Head of caudate nucleus (tissue), 42 donors: ENCODE results near the gene PALLD.

Experiments used
- DNase-seq, 42 donors: peaks; one replicate each; pipeline versions ENCODE4 v3.0.0 to v3.0.0-alpha.2; 2020 to 2021; ENCODE audit warnings: mixed read lengths in 7 of 42
- intact Hi-C: fragments of 100-400 bp; cut with DNase I; formaldehyde crosslinking; loops from one replicate; pipeline ENCODE4 v1.15.0; 2022

Gene PALLD

DNA sequence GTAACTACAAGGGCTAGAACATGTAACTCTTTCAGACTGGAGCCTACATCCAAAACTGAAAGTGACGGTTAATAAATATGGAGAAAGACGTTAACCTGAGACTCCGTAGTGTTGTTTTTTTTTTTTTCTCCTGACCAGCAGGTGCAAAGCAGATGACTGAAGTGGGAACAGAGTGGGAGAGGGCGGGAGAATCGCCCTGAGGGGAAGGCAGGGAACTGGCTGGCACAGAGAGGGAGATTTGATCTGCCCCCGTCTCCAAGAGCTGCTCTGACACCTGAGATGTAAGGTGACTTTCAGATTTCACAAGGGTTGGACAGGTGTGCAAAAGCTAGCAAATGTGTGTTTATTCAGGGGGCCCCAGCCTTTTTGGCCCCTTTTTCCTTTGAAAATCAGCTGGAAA, 180.2 kb downstream of the PALLD start:
- DNase-seq = no peak
- intact Hi-C loops = no loop called here

DNA sequence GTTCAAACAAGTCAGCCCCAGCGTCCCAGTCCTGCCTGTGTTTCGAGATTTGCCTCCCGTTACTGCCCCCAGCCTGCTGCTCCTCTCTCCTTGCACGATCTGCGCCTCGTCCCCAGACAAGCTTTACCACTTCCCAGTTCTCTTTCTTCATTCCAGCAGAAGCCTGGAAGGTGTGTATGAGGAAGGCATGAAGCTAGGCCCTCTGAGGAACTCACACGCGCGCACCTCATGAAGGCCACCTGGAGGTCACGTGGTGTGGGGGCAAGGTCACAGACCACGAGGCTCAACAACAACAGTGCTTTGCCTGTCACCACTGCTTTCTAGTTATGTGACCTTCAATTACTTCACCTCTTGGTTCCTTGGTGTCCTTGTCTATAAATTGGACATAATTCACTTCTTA, 181.0 kb downstream of the PALLD start:
- DNase-seq = no peak
- intact Hi-C loops = no loop called here

DNA sequence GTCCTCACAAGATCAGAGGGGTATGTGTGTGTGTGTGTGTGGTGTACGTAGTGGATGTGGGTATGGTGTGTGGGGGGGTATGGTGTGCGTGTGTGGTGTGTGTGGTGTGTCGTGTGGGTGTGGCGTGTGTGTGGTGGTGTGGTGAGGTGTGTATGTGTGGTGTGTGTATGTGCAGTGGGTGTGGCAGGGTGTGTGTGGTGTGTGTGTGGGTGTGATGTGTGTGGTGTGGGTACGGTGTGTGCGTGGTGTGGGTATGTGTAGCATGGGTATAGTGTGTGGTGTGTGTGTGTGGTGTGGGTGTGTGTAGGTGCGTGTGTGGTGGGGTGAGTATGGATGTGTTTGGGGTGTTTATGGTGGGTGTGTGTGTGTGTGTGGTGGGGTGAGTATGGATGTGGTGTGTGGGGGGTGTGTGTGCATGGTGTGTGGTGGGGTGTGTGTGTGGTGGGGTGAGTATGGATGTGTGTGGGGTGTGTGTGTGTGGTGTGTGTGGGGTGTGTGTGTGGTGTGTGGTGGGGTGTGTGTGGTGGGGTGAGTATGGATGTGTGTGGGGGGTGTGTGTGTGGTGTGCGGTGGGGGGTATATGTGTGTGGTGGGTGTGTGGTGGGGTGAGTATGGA, 182.0 kb downstream of the PALLD start:
- intact Hi-C loops = no loop called here
- no peak for DNase-seq

DNA sequence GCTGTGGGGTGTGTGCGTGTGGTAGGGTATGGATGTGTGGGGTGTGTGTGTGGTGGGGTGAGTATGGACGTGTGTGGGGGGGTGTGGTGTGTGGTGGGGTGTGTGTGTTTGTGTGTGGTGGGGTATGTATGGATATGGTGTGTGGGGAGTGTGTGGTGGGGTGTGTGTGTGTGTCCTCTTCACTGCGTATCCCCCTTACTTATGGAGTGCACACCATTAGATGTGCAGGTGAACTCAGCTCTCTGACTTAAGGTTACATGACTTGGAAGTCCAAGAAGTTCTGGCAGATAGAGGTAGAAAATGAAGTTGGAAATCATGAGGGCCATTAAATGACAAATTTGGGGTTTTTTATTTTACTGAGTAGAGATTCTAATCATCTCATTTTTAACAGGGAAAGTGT, 182.5 kb downstream of the PALLD start:
- DNase-seq = no peak
- intact Hi-C loops = no loop called here

DNA sequence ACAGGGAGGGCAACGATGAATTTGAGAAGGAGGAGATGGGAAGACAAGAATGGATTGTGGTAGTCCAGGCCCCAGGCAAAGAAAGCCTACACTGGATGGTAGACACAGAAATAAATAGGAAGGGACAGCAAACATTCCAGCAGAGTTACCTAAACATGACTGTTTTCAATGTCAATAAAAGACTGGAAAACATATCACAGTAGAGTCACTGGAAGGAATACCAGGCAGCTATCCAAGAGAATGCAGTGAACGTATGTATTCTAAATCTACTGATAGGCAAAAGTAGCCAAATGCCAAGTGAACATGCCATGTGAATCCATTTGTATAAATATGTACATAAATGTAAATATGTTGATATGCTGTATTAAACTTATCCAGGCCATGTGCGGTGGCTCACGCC, 183.0 kb downstream of the PALLD start:
- no peak for DNase-seq
- intact Hi-C loops = no loop called here

DNA sequence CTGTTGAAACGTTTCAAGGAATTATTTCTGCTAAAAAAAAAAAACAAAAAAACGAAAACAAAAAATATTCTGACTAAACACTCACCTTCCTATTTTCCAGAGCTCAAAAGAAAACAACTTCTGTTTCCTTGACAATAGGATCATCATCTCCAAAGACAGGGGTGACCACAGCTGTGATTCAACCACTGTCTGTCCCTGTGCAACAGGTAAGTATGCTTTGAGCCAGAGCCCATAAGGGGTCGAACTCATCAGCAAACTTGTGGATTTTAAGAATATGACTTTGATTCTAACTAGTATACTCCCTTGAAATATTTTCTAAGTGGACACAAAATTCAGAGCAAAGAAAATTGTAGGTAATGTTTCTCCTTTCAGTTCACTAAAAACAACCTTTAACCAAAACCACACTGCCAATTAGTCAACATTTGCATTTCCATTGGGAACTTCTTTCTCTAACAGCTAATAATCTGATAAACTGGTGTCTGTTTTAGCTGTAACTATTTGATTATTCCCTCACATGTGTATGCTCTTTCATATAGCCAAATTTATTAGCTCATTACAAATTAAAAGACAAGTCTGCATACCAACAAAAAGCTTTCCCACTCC, 186.1 kb downstream of the PALLD start:
- no peak for DNase-seq
- intact Hi-C loops = no loop called here

DNA sequence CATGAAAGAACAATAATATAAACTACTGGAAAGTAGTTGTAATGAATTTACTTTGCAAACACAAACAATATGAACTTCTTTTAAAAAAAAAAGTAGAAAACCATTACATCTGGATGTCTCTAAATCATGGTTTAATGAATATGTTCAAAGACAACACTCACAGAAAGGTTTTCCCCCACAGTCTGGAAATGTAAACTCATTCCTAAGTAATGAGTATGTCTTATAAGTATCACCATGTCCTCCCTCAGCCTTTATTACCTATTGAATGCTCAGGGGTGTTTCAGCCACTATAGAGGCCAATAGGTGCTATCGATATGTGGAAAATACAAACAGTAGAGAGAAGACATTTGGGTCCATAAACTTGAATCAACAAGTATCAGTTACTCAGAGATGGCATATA, 186.7 kb downstream of the PALLD start:
- DNase-seq = no peak
- intact Hi-C loops = no loop called here

DNA sequence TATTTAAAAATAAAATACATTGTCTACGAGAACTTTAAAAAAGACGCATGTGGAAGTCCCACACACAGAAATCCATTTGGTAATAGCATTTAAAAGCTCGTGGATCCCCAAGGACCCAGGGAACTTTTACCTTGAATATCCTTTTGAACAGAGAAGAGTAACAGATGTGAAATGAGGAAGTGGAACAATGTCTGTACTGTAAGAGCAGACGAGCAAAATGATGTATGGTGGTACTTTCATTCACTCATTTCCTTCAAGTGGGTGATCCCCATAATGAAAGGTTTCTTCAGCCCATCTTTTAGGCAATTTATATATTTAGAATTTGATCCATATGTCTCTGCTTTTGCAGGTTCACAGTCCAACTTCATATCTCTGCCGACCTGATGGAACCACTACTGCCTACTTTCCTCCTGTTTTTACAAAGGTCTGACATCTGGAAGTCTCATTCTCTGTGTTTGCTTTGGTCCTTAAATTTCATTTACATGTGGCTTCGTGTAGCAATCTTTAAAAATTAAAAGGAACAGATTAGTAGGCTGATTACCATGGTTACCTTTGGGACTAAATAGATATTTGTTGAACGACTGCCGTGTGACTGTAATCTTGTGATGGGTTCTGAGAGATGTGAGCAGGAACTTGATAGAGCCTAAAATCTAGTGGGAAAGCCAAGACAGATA, 188.4 kb downstream of the PALLD start:
- no peak for DNase-seq
- intact Hi-C loops = no loop called here

DNA sequence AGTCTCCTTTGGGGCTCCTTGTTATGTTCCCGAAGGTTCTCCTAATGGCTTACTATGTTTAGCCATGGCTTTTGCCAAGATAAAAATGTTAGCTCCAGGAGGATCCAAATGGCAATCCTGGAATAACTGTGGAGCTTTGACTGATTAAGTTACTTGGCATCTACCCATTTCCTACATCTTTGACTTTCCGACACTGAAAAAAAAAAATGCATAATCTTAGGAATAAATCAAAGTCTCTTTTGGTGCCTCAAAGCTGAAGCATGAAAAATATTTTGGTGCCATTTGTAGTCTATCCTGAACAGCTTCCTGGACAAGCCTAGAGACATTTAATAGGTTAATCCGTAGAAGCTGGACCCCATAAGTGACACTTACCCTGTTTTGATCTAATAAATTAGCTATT, 191.7 kb downstream of the PALLD start:
- DNase-seq = no peak
- intact Hi-C loops = no loop called here

DNA sequence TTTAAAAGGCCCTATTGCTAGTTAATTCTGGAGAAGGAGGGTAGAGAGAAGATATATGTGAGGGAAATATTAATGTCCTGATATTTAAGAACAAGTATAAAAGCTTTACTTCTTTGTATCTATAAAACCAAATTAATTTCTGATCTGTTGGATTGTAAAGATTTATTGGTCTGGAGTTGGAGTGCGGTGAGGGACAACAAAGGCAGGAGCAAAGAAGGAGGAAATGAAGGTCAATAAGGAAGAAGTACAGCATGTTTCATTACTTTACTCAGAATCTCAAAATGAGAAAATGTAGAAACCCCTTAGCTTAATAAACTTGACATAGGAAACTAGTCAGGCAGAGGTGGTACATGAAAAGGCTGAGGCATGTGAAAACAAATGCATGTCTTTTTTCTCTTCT, 192.9 kb downstream of the PALLD start:
- no peak for DNase-seq
- intact Hi-C loops = no loop called here

DNA sequence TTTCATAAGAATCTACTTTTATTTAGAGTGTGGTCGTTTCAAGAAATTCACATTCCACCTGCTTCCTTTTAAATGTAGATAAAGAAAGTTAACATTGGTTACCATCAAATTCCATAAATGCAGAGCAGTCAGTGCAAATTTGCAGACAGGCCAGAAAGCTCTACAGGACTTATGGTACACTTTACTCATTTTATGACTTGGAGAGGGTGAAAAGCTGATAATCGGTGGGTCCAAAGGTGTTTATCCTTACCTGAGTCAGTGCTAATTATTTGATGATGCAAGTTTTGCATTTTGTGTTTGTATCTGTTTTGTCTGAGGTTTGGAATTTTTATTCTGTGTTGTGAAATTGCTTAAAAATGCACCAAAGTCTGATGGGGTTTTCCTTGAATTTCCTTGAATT, 193.3 kb downstream of the PALLD start:
- no peak for DNase-seq
- intact Hi-C loops = no loop called here

DNA sequence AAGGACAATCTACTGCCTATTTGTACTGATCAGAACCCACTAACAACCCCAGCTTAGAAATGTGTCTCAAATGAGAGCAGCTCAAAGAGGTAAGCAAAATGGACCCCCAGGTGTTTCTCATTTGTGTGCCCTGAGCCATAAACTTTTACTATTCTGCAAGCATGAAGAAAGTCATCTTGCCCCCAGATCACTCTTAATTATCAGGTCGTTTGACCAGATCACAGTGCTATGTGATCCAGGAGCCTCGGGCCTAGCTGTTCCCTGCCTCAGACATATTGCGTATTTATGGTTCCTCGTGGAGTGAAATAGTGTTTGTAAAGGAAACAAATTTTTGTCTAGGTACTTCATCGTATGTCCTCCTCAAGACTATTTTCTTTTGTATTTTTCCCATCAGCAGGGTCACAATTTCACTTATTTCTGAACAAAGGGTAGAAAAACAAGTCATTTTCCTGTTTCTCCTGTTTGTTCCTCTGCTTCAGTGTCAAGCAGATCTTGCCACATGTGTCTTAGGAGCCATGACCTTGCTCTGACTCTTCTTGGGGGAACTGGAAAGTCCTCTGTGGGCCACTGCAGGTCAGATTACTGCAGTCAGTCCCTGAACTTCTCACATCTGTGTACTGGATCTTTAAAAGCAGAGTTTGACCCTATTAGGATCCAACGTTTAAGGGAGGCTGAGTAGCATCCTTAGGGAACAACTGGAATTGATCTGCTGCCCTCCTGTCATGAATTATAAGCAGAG, 194.9 kb downstream of the PALLD start:
- no peak for DNase-seq
- intact Hi-C loops = no loop called here

DNA sequence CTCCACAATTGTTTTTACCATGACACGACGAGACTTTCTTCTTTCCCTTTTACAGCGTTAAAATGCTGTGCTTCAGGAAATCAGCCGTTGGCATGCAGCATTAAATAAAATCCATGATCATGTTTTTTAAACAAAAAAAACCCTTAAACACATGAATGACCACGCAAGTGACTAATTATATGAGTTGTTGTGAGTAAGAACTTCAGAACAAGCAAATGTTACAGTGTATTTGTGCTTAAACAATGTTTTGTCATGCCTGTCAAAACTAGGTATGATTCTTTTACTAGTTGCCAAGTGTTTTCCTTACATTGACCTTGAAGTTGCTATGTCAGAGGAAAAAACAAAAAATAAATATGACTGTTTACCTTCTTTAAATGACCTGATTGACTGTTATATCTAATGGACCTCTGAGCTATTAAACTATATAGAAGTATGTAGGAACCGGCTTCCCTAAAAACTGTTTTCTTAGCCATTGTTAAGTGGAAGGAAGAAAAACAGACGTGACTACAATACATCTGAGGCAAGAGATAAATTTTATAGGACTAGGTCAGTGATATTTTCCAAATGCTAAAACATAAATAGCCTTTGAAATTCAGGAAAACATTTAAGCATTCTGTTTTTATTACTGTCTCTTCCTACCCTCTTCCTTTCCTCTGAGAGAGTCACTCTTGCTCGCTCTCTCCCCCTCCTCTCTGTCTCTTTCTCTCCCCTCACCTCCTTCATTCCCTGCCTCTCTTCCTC, 197.1 kb downstream of the PALLD start:
- intact Hi-C loops = no loop called here
- no peak for DNase-seq

DNA sequence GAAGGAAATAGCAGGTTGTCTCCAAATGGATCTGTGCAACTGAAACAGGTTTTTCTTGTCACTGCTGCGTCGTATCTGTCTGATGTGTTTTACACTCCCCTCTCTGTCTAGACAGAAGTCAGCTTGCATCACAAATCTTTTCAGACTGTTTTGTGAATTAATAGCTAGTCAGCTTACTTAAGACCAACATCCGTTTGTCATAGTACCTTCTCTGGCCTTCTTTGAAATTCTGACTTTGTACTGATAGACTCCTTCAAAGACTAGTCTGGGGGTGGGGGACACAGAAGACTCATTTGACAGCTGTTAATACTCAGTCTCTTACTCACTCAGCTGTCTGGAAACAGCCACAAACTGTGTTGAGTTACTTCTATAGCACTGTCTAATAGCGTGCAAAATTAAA, 197.8 kb downstream of the PALLD start:
- DNase-seq = no peak

DNA sequence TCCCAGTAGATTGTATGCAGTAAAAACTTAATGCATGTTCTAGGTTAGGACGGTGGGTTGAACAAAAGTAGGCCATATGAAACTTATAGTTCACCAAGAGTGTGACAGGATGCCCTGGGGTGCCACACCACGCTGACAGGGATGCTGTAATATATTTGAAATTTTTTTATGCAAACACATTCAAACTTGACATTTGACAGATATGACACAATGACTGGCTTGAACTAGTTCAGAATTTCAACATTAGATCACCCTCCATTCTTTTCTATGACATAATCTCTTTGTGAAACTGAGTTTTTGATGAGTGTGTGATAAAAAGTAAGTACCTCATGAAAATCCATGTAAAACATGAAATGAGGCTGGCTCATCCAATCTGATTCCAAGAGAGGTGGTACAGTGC, 198.4 kb downstream of the PALLD start:
- intact Hi-C loops = no loop called here
- DNase-seq = no peak

More for the DNA sequence above, 197.8 kb downstream of the PALLD start:
- intact Hi-C loops = no loop called here

DNA sequence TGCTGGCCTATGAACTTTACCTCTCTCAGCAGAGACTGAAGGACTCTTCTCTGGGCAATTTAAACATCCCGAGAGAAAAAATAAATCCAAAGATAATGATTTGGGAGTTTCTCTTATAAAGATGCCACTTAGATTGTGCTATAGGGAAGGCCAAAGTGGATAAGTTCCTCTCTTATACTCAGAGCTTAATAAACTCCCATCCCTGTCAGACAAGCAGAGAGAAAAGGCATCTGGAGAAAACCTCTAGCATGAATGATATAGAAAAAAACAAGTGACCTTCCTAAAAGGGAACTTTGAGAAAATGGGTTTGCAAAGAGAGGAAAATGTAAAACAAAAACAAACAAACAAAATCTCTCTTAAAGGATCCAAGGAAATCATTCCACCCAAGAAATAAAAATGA, 199.4 kb downstream of the PALLD start:
- intact Hi-C loops = no loop called here
- DNase-seq = no peak

DNA sequence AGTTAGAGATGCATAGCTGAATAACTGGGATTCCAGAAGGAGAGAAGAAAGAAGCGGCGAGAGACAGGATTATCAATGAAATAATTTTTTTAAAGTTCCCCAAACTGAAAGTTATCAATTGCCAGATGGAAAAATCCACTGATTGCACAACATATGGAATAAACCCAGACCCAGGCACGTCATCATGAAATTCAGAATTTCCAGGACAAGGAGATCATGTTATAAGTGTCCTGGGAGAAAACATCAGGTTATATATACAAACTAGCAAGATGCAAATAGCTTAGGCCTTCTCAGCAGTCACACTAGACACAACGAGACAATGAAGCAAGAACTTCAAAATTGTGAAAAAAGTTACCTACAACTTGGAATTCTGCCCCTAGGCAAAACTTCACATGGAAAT, 200.0 kb downstream of the PALLD start:
- DNase-seq = no peak
- intact Hi-C loops = no loop called here

DNA sequence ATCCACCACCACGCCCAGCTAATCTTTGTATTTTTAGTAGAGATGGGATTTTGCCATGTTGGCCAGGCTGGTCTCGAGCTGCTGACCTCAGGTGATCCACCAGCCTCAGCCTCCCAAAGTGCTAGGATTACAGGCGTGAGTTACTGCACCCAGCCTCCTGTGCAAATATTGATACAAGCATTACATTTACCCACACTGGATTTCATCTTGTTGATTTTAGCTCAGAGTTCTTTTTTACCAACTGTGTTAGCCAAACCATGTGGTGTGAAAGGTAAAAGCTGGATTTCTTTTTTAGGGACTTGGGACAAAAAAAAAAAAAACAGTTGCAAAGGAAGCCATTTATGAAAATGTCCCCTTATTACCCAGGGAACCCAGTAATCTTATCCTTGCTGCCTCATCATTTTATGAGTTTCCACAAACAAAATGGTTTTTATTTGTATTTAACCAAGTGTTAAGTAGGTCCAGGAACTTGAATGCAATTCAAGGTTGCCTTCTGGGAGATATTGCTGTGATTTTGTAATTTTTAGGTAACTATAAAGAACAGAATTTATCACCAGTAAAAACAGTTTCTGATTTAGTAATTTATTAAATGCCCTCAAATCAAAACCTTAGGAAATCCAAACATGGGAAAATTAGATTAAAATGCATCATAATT, 202.5 kb downstream of the PALLD start:
- intact Hi-C loops = no loop called here
- DNase-seq = no peak

DNA sequence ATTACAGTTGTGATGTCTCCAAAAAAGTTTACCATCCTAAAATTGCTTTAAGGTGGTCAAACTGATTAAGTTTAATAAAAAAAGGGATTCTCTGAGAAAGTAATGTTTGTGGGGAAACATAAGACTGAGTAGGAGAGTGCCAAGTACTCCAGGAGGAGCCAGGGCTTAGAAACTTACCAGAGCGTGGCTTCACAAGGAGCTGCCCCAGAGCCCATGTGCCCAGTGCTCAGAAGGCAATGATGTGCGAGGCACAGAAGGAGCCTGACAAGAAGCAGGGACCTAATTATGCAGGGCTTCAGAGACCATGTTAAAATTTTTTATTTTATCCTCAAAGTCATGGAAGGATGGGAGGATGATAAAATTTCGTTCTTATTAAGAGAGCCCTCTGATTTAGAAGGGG, 204.2 kb downstream of the PALLD start:
- DNase-seq = no peak
- intact Hi-C loops = no loop called here
